ENCODE results near the gene CUEDC2.
"Not testable (repeated sequence)": the region's sequence is repeated elsewhere in the genome, so short reads cannot be mapped to it uniquely, and the experiment has no call there.

Gene CUEDC2

GRCh38 chr10:102454662-102455487, 22.5 kb upstream of the CUEDC2 start:
- not testable (repeated sequence) for DNase-seq; H3K27me3 ChIP-seq (replicated peaks; ENCODE audit: control insufficient read depth, insufficient read depth, low read length, poor library complexity, severe bottlenecking); H3K9me3 ChIP-seq (ENCODE audit: control insufficient read depth, low read length); H3K4me3 ChIP-seq (ENCODE audit: insufficient read depth, low read depth, low read length, poor library complexity, severe bottlenecking); H3K27ac ChIP-seq (ENCODE audit: insufficient read depth, low read length, poor library complexity, severe bottlenecking)
- H3K36me3 ChIP-seq (ENCODE audit: control insufficient read depth, insufficient read depth, low read length) = peaks cover 12% of the 10 kb centered on the region
- H3K4me1 ChIP-seq (ENCODE audit: control insufficient read depth, insufficient read depth, low read length, poor library complexity, severe bottlenecking) = peaks cover 12% of the 10 kb centered on the region

GRCh38 chr10:102453502-102453901, 21.1 kb upstream of the CUEDC2 start:
- H3K36me3 ChIP-seq (ENCODE audit: control insufficient read depth, insufficient read depth, low read length) = peaks cover 12% of the 10 kb centered on the region
- no peak for DNase-seq
- H3K27me3 ChIP-seq (replicated peaks; ENCODE audit: control insufficient read depth, insufficient read depth, low read length, poor library complexity, severe bottlenecking) = no peaks in the 10 kb centered on the region
- H3K4me1 ChIP-seq (ENCODE audit: control insufficient read depth, insufficient read depth, low read length, poor library complexity, severe bottlenecking) = peaks cover 17% of the 10 kb centered on the region
- H3K27ac ChIP-seq (ENCODE audit: insufficient read depth, low read length, poor library complexity, severe bottlenecking) = no peak overlapping the region
- H3K4me3 ChIP-seq (ENCODE audit: insufficient read depth, low read depth, low read length, poor library complexity, severe bottlenecking) = no peak overlapping the region
- no peaks in the 10 kb centered on the region for H3K9me3 ChIP-seq (ENCODE audit: control insufficient read depth, low read length)

GRCh38 chr10:102452672-102453340, 20.4 kb upstream of the CUEDC2 start:
- H3K36me3 ChIP-seq (ENCODE audit: control insufficient read depth, insufficient read depth, low read length) = peaks cover 12% of the 10 kb centered on the region
- no peak overlapping the region for H3K4me3 ChIP-seq (ENCODE audit: insufficient read depth, low read depth, low read length, poor library complexity, severe bottlenecking)
- no peaks in the 10 kb centered on the region for H3K9me3 ChIP-seq (ENCODE audit: control insufficient read depth, low read length)
- H3K27me3 ChIP-seq (replicated peaks; ENCODE audit: control insufficient read depth, insufficient read depth, low read length, poor library complexity, severe bottlenecking) = no peaks in the 10 kb centered on the region
- H3K4me1 ChIP-seq (ENCODE audit: control insufficient read depth, insufficient read depth, low read length, poor library complexity, severe bottlenecking) = peaks cover 17% of the 10 kb centered on the region
- H3K27ac ChIP-seq (ENCODE audit: insufficient read depth, low read length, poor library complexity, severe bottlenecking) = no peak overlapping the region
- DNase-seq = peak; percentile 8 to 11 (median 11)

GRCh38 chr10:102451105-102451969, 19.0 kb upstream of the CUEDC2 start, which contains the start of gene C10orf95:
Gene C10orf95, minus strand, starts transcription at chr10:102451543. Its CDS starts 450 bp downstream, at chr10:102451093.
- Histone ChIP-seq H3K4me3 (ENCODE audit: insufficient read depth, low read depth, low read length, poor library complexity, severe bottlenecking) (peak within 1 kb of the TSS; percentile 84), H3K27ac (ENCODE audit: insufficient read depth, low read length, poor library complexity, severe bottlenecking) (peak within 1 kb of the TSS; percentile 85)
- DNase-seq = no peak

GRCh38 chr10:102450374-102451104, 18.2 kb upstream of the CUEDC2 start:
- H3K4me3 ChIP-seq (ENCODE audit: insufficient read depth, low read depth, low read length, poor library complexity, severe bottlenecking) = peak overlapping the region; percentile 84
- no peaks in the 10 kb centered on the region for H3K27me3 ChIP-seq (replicated peaks; ENCODE audit: control insufficient read depth, insufficient read depth, low read length, poor library complexity, severe bottlenecking)
- peaks cover 17% of the 10 kb centered on the region for H3K4me1 ChIP-seq (ENCODE audit: control insufficient read depth, insufficient read depth, low read length, poor library complexity, severe bottlenecking)
- peaks cover 8% of the 10 kb centered on the region for H3K36me3 ChIP-seq (ENCODE audit: control insufficient read depth, insufficient read depth, low read length)
- peak; percentile 81 to 83 (median 82) for DNase-seq
- no peaks in the 10 kb centered on the region for H3K9me3 ChIP-seq (ENCODE audit: control insufficient read depth, low read length)
- peak overlapping the region; percentile 85 for H3K27ac ChIP-seq (ENCODE audit: insufficient read depth, low read length, poor library complexity, severe bottlenecking)

More at GRCh38 chr10:102451105-102451969, 19.0 kb upstream of the CUEDC2 start, which contains the start of gene C10orf95:
- Histone ChIP-seq H3K9me3 (ENCODE audit: control insufficient read depth, low read length) (no peaks in the 10 kb centered on the region), H3K27me3 (replicated peaks; ENCODE audit: control insufficient read depth, insufficient read depth, low read length, poor library complexity, severe bottlenecking) (no peaks in the 10 kb centered on the region), H3K36me3 (ENCODE audit: control insufficient read depth, insufficient read depth, low read length) (peaks cover 12% of the 10 kb centered on the region), H3K4me1 (ENCODE audit: control insufficient read depth, insufficient read depth, low read length, poor library complexity, severe bottlenecking) (peaks cover 17% of the 10 kb centered on the region)

GRCh38 chr10:102450124-102450373, 17.7 kb upstream of the CUEDC2 start:
- no peak for DNase-seq
- Histone ChIP-seq H3K9me3 (ENCODE audit: control insufficient read depth, low read length) (no peaks in the 10 kb centered on the region), H3K27ac (ENCODE audit: insufficient read depth, low read length, poor library complexity, severe bottlenecking) (peak overlapping the region; percentile 85), H3K4me1 (ENCODE audit: control insufficient read depth, insufficient read depth, low read length, poor library complexity, severe bottlenecking) (peaks cover 17% of the 10 kb centered on the region), H3K4me3 (ENCODE audit: insufficient read depth, low read depth, low read length, poor library complexity, severe bottlenecking) (peak overlapping the region; percentile 84), H3K27me3 (replicated peaks; ENCODE audit: control insufficient read depth, insufficient read depth, low read length, poor library complexity, severe bottlenecking) (no peaks in the 10 kb centered on the region), H3K36me3 (ENCODE audit: control insufficient read depth, insufficient read depth, low read length) (peaks cover 8% of the 10 kb centered on the region)

- H3K9me3 ChIP-seq (ENCODE audit: control insufficient read depth, low read length) = no peaks in the 10 kb centered on the region
- peaks cover 17% of the 10 kb centered on the region for H3K4me1 ChIP-seq (ENCODE audit: control insufficient read depth, insufficient read depth, low read length, poor library complexity, severe bottlenecking)
- H3K36me3 ChIP-seq (ENCODE audit: control insufficient read depth, insufficient read depth, low read length) = peaks cover 8% of the 10 kb centered on the region
- peak; percentile 74 to 82 (median 78) for DNase-seq
- peak overlapping the region; percentile 84 for H3K4me3 ChIP-seq (ENCODE audit: insufficient read depth, low read depth, low read length, poor library complexity, severe bottlenecking)
- H3K27ac ChIP-seq (ENCODE audit: insufficient read depth, low read length, poor library complexity, severe bottlenecking) = peak overlapping the region; percentile 85
- no peaks in the 10 kb centered on the region for H3K27me3 ChIP-seq (replicated peaks; ENCODE audit: control insufficient read depth, insufficient read depth, low read length, poor library complexity, severe bottlenecking)
Observed at GRCh38 chr10:102449321-102450123, 17.1 kb upstream of the CUEDC2 start.

- Histone ChIP-seq H3K27ac (ENCODE audit: insufficient read depth, low read length, poor library complexity, severe bottlenecking) (no peak overlapping the region), H3K4me1 (ENCODE audit: control insufficient read depth, insufficient read depth, low read length, poor library complexity, severe bottlenecking) (peaks cover 5% of the 10 kb centered on the region)
Observed at GRCh38 chr10:102444851-102445250, 12.5 kb upstream of the CUEDC2 start.

GRCh38 chr10:102438374-102438773, 6.0 kb upstream of the CUEDC2 start:
- DNase-seq = no peak
- Histone ChIP-seq H3K36me3 (ENCODE audit: control insufficient read depth, insufficient read depth, low read length) (no peaks in the 10 kb centered on the region), H3K4me1 (ENCODE audit: control insufficient read depth, insufficient read depth, low read length, poor library complexity, severe bottlenecking) (peaks cover 33% of the 10 kb centered on the region), H3K27me3 (replicated peaks; ENCODE audit: control insufficient read depth, insufficient read depth, low read length, poor library complexity, severe bottlenecking) (no peaks in the 10 kb centered on the region), H3K4me3 (ENCODE audit: insufficient read depth, low read depth, low read length, poor library complexity, severe bottlenecking) (no peak overlapping the region), H3K27ac (ENCODE audit: insufficient read depth, low read length, poor library complexity, severe bottlenecking) (no peak overlapping the region), H3K9me3 (ENCODE audit: control insufficient read depth, low read length) (no peaks in the 10 kb centered on the region)

More at GRCh38 chr10:102444851-102445250, 12.5 kb upstream of the CUEDC2 start:
- Histone ChIP-seq H3K4me3 (ENCODE audit: insufficient read depth, low read depth, low read length, poor library complexity, severe bottlenecking) (no peak overlapping the region), H3K36me3 (ENCODE audit: control insufficient read depth, insufficient read depth, low read length) (no peaks in the 10 kb centered on the region), H3K27me3 (replicated peaks; ENCODE audit: control insufficient read depth, insufficient read depth, low read length, poor library complexity, severe bottlenecking) (no peaks in the 10 kb centered on the region), H3K9me3 (ENCODE audit: control insufficient read depth, low read length) (no peaks in the 10 kb centered on the region)
- DNase-seq = no peak

All from effector memory CD4-positive, alpha-beta T cell (primary cell).